ENCODE data around the gene SIK2. TPM values are rescaled to one million over a fixed set of nuclear protein-coding genes. Genes with fewer than 3 reads are reported as not detected.

Gene SIK2
- total RNA-seq, 1 experiment from 2014 or later = 13.0 TPM

DNA sequence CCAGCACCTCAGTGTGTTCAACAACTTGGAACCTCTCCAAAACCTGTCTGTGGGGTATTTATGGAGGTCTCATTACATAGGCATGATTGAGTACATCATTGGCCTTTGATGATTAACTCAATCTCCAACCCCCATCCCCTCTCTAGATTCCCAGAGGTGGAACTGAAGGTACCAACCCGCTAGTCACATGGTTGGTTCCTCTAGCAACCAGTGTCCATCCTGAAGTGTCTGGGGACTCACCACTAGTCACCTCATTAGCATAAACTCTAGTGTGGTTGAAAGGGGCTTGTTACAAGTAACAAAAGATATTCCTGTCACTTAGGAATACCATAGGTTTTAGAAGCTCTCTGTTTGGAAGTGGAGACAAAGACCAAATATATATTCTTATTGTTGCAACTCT lies 40.3 kb downstream of the SIK2 start (continued):
- TF ChIP-seq, protein P1, sequence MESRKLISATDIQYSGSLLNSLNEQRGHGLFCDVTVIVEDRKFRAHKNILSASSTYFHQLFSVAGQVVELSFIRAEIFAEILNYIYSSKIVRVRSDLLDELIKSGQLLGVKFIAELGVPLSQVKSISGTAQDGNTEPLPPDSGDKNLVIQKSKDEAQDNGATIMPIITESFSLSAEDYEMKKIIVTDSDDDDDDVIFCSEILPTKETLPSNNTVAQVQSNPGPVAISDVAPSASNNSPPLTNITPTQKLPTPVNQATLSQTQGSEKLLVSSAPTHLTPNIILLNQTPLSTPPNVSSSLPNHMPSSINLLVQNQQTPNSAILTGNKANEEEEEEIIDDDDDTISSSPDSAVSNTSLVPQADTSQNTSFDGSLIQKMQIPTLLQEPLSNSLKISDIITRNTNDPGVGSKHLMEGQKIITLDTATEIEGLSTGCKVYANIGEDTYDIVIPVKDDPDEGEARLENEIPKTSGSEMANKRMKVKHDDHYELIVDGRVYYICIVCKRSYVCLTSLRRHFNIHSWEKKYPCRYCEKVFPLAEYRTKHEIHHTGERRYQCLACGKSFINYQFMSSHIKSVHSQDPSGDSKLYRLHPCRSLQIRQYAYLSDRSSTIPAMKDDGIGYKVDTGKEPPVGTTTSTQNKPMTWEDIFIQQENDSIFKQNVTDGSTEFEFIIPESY (IDR thresholded peaks at IDR 0.05; ENCODE audit: extremely low read depth, insufficient replicate concordance, low read length) = no peak

DNA sequence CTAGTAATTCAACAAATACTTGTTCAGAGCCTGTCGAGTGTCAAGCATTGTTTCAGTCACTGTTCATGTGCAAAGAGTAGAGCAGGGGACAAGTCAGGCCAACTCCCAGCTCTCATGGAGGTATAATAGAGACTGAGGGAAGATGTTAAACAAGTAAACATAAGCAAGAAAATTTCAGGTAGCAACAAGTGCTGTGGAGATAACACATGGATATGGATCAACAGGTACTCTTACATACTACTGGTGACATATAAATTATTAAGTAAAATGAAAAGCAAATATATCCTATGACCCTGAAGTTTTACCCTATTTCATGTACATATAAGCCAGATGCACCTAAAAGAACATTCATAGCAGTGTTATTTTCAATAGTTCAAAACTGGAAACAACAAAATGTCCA lies 42.7 kb downstream of the SIK2 start:
- ChIA-PET RAD21 (ENCODE audit: low non-redundant PET in 1 of 2, low total read pairs in 2 of 2, uncharacterized antibody in 2 of 2, unreplicated experiment in 2 of 2) (no interaction called here), CTCF (no interaction called here), POLR2A (no interaction called here)
- no TSS peak for BruUV-seq (replicated peaks)
- Histone ChIP-seq H3K9me3 (ENCODE audit: control insufficient read depth in 1 of 2, insufficient read depth in 1 of 2, low read depth in 1 of 2, low read length in 2 of 2) (no peaks in the 10 kb centered on the region), H4K20me1 (ENCODE audit: insufficient read depth) (no peaks in the 10 kb centered on the region), H3K27me3 (ENCODE audit: insufficient read depth, low read length) (no peaks in the 10 kb centered on the region), H3K36me3 (ENCODE audit: control insufficient read depth in 1 of 2, insufficient read depth in 2 of 2, low read length in 2 of 2) (no peaks in the 10 kb centered on the region), H3K27ac (ENCODE audit: low read depth, low read length) (no peak overlapping the region), H2AFZ (ENCODE audit: low read depth, low read length, poor library complexity, severe bottlenecking) (no peak overlapping the region), H3K4me1 (ENCODE audit: control insufficient read depth in 1 of 2, insufficient read depth in 2 of 2, low read length in 2 of 2) (no peaks in the 10 kb centered on the region), H3K4me3 (replicated peaks in 1 of 2; ENCODE audit: low read depth in 1 of 2, low read length in 2 of 2) (no peak overlapping the region), H3K79me2 (ENCODE audit: insufficient read depth, low read length) (no peaks in the 10 kb centered on the region), H3K9ac (ENCODE audit: low read length) (no peak overlapping the region), H3K9me2 (ENCODE audit: insufficient read depth) (no peaks in the 10 kb centered on the region), H3K4me2 (ENCODE audit: low read length) (no peak overlapping the region)
- intact Hi-C loops (cut with micrococcal nuclease) = no loop called here
- ATAC-seq (no peak), DNase-seq (ENCODE audit: low read depth, low spot score) (no peak)
- TF ChIP-seq JUND (IDR thresholded peaks at IDR 0.05) (no peak), ZFX (IDR thresholded peaks at IDR 0.05) (no peak), RAD21 (IDR thresholded peaks at IDR 0.05; ENCODE audit: low read depth) (no peak), POLR2AphosphoS5 (IDR thresholded peaks at IDR 0.05; ENCODE audit: low read depth, low read length) (no peak)

DNA sequence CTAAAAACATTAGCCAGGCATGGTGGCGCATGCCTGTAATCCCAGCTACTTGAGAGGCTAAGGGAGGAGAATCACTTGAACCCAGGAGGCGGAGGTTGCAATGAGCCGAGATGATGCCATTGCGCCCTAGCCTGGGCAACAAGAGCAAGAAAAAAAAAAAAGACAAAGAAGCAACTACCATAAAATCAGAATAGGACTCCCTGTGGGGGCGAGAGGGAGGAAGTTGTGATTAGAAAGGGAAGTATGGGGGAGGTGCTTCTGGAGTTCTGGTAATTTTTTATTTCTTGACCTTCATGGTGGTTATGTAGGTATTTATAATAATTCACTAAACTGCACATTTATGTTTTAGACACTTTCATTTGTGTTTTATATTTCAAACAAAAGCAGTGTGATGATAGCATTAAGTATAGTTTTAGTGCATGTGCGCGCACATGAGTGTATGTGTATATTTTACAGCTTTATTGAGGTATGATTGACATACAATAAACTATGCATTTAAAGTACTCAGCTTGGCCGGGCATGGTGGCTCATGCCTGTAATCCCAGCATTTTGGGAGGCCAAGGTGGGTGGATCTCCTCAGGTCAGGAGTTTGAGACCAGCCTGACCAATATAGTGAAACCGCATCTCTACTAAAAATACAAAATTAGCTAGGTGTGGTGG lies 43.5 kb downstream of the SIK2 start:
- Histone ChIP-seq H3K27ac (ENCODE audit: low read depth, low read length) (no peak overlapping the region), H3K79me2 (ENCODE audit: insufficient read depth, low read length) (no peaks in the 10 kb centered on the region), H3K4me3 (replicated peaks in 1 of 2; ENCODE audit: low read depth in 1 of 2, low read length in 2 of 2) (no peak overlapping the region), H3K27me3 (ENCODE audit: insufficient read depth, low read length) (no peaks in the 10 kb centered on the region), H3K4me2 (ENCODE audit: low read length) (no peak overlapping the region), H2AFZ (ENCODE audit: low read depth, low read length, poor library complexity, severe bottlenecking) (no peak overlapping the region), H3K9ac (ENCODE audit: low read length) (no peak overlapping the region), H3K36me3 (ENCODE audit: control insufficient read depth in 1 of 2, insufficient read depth in 2 of 2, low read length in 2 of 2) (no peaks in the 10 kb centered on the region), H3K4me1 (ENCODE audit: control insufficient read depth in 1 of 2, insufficient read depth in 2 of 2, low read length in 2 of 2) (peaks cover 3 to 8% of the 10 kb centered on the region in 2 experiments), H3K9me3 (ENCODE audit: control insufficient read depth in 1 of 2, insufficient read depth in 1 of 2, low read depth in 1 of 2, low read length in 2 of 2) (no peaks in the 10 kb centered on the region), H4K20me1 (ENCODE audit: insufficient read depth) (no peaks in the 10 kb centered on the region), H3K9me2 (ENCODE audit: insufficient read depth) (no peaks in the 10 kb centered on the region)
- intact Hi-C loops (cut with micrococcal nuclease) = no loop called here
- ChIA-PET CTCF (no interaction called here), POLR2A (no interaction called here), RAD21 (ENCODE audit: low non-redundant PET in 1 of 2, low total read pairs in 2 of 2, uncharacterized antibody in 2 of 2, unreplicated experiment in 2 of 2) (no interaction called here)
- DNase-seq (ENCODE audit: low read depth, low spot score) = no peak
- BruUV-seq (replicated peaks) = no TSS peak
- ATAC-seq = no peak
- TF ChIP-seq POLR2A (IDR thresholded peaks at IDR 0.05; ENCODE audit: borderline replicate concordance, extremely low read depth, insufficient read depth, insufficient read length) (no peak), RAD21 (IDR thresholded peaks at IDR 0.05; ENCODE audit: low read depth) (no peak)

Measured in HCT116 (cell line).